WTC11 (cell line): ENCODE results near the gene PYGL.

Experiments used
- CREM ChIP-seq: sonication (generic); formaldehyde crosslinking; IDR thresholded peaks from 2 replicates; pipeline ENCODE4 v1.8.1; 2022; ENCODE audit warnings: mild to moderate bottlenecking, missing genetic modification reagents, moderate library complexity
- RELA ChIP-seq: sonication (generic); formaldehyde crosslinking; IDR thresholded peaks from 2 replicates; pipeline ENCODE4 v1.8.1; 2022; ENCODE audit warnings: missing genetic modification reagents, mild to moderate bottlenecking, borderline replicate concordance
- SMAD3 ChIP-seq: sonication (generic); formaldehyde crosslinking; IDR thresholded peaks from 2 replicates; pipeline ENCODE4 v1.8.0; 2022; ENCODE audit warnings: missing genetic modification reagents, mild to moderate bottlenecking, borderline replicate concordance
- SOX15 ChIP-seq: fragments of 250-450 bp; sonication (Bioruptor Pico); IDR thresholded peaks from 2 replicates; pipeline ENCODE4 v1.9.0; 2021; ENCODE audit warnings: mild to moderate bottlenecking
- TEAD4 ChIP-seq: sonication (generic); formaldehyde crosslinking; IDR thresholded peaks from 2 replicates; pipeline ENCODE4 v1.8.0; 2022; ENCODE audit warnings: mild to moderate bottlenecking, missing genetic modification reagents
- TF ChIP-seq, protein P1 (sequence below): fragments of 200-600 bp; IDR thresholded peaks from 2 replicates; pipeline ENCODE4 v1.8.0; 2022; ENCODE audit warnings: antibody characterized with exemption
- TF ChIP-seq, protein P2 (sequence below): sonication (generic); formaldehyde crosslinking; conservative IDR thresholded peaks from 2 replicates; pipeline ENCODE4 v1.8.1; 2022; ENCODE audit warnings: mild to moderate bottlenecking, missing genetic modification reagents
- TF ChIP-seq, protein P3 (sequence below): sonication (generic); formaldehyde crosslinking; IDR thresholded peaks from 2 replicates; pipeline ENCODE4 v1.8.0; 2023; ENCODE audit warnings: missing genetic modification reagents
- TF ChIP-seq, protein P4 (sequence below): sonication (generic); formaldehyde crosslinking; IDR thresholded peaks from 2 replicates; pipeline ENCODE4 v1.8.0; 2022; ENCODE audit warnings: mild to moderate bottlenecking, missing genetic modification reagents

DNA sequence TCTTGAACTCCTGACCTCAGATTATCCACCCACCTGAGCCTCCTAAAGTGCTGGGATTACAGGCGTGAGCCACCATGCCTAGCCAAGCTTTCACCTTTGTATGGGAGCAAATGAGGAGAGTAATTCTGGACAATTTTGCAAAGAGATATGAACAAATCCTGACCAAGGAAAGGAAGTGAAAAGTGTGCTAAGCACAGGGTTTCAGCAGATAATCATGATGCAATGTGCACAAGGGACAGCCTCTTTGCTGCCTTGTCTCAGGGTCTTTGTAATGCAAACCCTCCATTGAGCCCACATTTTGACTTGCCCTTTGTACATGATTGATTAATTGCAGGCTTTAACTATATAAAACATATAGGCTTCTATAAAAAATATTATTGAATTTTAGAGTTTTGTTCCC, 9.2 kb upstream of the PYGL start:
- TF ChIP-seq SOX15 (CRISPR knock-in tag) (no peak), TEAD4 (no peak), SMAD3 (CRISPR knock-in tag) (no peak), CREM (CRISPR knock-in tag) (no peak), RELA (CRISPR knock-in tag) (no peak)
- TF ChIP-seq, protein P1, sequence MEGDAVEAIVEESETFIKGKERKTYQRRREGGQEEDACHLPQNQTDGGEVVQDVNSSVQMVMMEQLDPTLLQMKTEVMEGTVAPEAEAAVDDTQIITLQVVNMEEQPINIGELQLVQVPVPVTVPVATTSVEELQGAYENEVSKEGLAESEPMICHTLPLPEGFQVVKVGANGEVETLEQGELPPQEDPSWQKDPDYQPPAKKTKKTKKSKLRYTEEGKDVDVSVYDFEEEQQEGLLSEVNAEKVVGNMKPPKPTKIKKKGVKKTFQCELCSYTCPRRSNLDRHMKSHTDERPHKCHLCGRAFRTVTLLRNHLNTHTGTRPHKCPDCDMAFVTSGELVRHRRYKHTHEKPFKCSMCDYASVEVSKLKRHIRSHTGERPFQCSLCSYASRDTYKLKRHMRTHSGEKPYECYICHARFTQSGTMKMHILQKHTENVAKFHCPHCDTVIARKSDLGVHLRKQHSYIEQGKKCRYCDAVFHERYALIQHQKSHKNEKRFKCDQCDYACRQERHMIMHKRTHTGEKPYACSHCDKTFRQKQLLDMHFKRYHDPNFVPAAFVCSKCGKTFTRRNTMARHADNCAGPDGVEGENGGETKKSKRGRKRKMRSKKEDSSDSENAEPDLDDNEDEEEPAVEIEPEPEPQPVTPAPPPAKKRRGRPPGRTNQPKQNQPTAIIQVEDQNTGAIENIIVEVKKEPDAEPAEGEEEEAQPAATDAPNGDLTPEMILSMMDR: no peak
- TF ChIP-seq, protein P2, sequence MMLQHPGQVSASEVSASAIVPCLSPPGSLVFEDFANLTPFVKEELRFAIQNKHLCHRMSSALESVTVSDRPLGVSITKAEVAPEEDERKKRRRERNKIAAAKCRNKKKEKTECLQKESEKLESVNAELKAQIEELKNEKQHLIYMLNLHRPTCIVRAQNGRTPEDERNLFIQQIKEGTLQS (CRISPR knock-in tag): no peak
- TF ChIP-seq, protein P3, sequence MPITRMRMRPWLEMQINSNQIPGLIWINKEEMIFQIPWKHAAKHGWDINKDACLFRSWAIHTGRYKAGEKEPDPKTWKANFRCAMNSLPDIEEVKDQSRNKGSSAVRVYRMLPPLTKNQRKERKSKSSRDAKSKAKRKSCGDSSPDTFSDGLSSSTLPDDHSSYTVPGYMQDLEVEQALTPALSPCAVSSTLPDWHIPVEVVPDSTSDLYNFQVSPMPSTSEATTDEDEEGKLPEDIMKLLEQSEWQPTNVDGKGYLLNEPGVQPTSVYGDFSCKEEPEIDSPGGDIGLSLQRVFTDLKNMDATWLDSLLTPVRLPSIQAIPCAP: no peak
- TF ChIP-seq, protein P4, sequence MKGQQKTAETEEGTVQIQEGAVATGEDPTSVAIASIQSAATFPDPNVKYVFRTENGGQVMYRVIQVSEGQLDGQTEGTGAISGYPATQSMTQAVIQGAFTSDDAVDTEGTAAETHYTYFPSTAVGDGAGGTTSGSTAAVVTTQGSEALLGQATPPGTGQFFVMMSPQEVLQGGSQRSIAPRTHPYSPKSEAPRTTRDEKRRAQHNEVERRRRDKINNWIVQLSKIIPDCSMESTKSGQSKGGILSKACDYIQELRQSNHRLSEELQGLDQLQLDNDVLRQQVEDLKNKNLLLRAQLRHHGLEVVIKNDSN: no peak
